GM21737 (cell line): ENCODE measurements around the gene AMIGO1.
"Not testable (repeated sequence)": the region's sequence is repeated elsewhere in the genome, so short reads cannot be mapped to it uniquely, and the experiment has no call there.

Experiments used
- ATAC-seq: cut with Tn5 transposase; IDR thresholded peaks from one replicate; pipeline ENCODE4 v1.9.1; 2021; ENCODE audit warnings: mild to moderate bottlenecking, moderate library complexity; ENCODE audit not compliant: unreplicated experiment

The AMIGO1 gene

DNA sequence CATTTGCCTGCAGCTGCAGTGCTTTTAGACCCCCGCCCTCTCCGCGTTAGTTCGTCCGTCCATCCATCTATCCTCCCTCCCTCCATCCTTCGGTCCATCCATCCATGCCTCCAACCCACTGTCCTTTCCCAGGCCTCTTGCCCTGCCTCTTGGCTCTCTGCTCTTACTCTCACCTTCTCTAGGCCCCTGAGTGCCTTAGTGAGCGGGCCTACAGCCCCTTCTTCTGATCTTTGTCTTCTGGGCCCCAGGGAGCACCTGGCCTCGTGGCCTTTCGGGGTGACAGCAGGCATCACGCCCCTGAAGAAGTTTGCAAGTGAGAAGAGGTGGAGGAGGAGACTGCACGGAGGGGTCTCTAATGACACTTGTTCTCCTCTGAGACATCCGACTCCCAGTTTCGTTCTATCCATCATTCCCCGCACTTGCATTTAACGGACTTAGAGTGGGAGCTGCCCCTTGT, 25.0 kb downstream of the AMIGO1 start:
- ATAC-seq, result no peak

- ATAC-seq, result peak; percentile 55
Observed at GRCh38 chr1:109483672-109484518, 25.6 kb downstream of the AMIGO1 start, which contains the start of gene ATXN7L2. TSS of gene ATXN7L2 (plus strand) at chr1:109483905. CDS start at chr1:109483954, 49 bp downstream.

GRCh38 chr1:109482791-109483671, 26.5 kb downstream of the AMIGO1 start:
- peak; percentile 11 for ATAC-seq

DNA sequence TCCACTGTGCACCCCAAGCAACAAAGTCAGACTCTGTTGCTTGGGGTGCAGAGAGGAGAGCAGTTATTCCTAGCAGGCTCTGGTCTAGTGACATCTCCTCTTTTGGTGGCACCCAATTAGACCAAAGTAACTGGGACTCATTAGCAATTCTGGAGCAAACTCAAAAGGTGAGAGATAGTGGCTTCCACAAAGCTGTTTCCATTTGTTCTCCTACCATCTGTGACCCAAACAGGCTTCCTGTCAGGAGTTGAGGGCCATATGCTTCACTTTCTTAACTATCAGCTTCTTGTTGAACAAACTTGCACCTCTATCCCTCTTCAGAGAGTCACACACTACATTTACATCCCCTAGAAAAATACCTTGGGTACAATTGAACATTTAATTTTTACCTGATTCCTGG, 27.3 kb downstream of the AMIGO1 start:
- no peak for ATAC-seq

DNA sequence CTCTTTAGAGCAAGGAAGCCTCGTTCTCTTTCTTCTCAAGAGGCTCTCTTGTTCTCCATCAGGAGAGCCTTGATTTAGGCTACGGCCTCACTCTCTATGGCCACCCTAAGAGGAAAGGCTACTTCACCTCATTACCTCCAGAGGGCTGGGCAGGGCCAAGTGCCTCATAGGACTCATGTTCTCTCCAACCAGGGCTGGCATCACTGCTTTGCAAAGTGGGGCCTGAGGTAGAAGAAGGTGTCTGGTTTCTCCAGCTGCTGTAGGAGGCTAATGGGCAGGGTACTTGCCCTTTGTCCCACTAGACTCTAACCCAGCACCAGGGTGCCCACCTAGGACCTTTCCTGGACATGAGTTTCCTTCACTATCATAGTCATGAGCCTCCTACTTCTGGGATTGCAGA, 27.9 kb downstream of the AMIGO1 start:
- no peak for ATAC-seq

DNA sequence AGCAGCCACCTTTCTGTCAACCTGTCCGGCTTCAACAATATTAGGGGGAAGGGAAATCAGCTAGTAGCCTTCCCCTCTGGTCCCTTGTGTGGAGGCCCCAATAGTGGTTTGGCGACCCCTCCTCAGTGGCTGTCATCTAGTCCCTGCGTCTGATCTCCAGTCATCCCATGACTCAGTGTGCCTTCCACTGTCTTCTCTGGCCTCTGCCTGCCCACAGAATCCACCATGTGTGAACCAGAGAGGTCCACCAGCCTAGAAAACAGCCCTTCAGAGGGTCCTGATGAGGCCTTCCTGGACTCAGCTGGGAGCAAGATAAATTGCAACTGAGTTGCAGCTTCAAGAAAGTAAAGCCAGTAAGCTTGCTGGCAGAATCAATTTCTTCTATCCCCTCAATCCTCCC, 29.6 kb downstream of the AMIGO1 start:
- no peak for ATAC-seq

DNA sequence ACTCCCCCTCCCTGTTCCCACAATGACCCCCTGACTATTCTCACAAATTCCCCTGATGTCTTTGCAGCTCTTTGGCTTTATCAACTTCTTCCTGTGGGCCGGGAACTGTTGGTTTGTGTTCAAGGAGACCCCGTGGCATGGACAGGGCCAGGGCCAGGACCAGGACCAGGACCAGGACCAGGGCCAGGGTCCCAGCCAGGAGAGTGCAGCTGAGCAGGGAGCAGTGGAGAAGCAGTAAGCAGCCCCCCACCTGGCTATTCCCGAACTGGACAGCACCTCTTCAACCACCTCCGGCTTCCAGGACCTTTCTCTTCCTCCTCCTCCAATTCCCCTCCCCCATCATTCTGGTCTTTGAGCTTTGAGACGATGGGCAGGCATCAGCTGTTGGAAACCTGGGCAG, 30.2 kb downstream of the AMIGO1 start:
- no peak for ATAC-seq

- ATAC-seq, result no peak
Observed at GRCh38 chr1:109478806-109479205, 30.7 kb downstream of the AMIGO1 start.

GRCh38 chr1:109477821-109478220, 31.7 kb downstream of the AMIGO1 start:
- no peak for ATAC-seq

DNA sequence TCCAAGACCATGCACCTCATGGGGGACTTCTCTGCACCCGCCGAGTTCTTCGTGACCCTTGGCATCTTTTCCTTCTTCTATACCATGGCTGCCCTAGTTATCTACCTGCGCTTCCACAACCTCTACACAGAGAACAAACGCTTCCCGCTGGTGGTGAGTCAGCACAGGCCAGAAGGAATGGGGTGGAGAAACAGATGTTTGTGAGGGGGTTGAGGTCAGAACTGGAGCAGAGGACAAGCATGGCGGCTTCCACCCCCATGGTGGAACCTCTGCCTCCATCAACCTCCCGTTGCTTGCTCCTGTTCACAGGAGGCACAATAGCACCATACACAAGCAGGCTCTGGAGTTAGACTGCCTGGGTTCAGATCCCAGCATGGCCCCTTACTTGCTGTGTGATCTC, 32.7 kb downstream of the AMIGO1 start:
- ATAC-seq, result no peak

DNA sequence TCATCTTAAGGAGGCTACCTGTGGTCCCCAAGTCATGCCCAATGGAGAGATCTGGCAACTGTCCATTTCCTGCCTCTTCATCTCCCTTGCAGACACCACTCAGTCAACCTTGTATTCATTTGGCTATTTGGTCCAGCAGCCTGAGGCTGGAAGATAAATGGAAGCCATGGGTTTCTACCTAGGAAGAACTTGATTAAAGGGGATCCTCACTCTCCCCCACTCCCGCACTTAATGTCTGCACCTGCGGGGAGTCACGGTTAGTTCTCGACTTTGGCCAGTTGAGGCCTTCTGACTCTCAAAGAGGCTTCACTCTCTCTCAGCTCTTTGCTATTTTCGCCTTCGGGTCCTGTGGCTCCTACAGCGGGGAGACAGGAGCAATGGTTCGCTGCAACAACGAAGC, 34.3 kb downstream of the AMIGO1 start:
- ATAC-seq, result no peak

DNA sequence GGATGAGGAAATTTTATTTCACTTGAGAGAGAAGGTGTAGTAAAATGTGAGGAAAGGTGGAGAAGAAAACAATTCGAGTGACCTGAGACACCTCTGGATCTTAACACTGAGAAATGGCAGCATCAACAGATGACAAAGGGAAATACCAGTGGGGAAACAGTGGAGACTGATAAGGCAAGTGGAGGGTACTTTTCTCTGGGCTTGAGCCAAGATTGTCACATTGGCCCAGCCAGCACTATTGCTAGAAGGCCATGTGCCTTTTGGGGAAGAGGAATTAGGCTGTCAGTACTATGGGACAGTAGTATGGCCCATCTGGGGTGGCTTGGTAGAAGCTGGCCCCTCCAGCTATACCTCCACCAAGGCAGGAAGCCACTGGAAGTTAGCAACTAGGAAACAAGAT, 34.8 kb downstream of the AMIGO1 start:
- no peak for ATAC-seq

DNA sequence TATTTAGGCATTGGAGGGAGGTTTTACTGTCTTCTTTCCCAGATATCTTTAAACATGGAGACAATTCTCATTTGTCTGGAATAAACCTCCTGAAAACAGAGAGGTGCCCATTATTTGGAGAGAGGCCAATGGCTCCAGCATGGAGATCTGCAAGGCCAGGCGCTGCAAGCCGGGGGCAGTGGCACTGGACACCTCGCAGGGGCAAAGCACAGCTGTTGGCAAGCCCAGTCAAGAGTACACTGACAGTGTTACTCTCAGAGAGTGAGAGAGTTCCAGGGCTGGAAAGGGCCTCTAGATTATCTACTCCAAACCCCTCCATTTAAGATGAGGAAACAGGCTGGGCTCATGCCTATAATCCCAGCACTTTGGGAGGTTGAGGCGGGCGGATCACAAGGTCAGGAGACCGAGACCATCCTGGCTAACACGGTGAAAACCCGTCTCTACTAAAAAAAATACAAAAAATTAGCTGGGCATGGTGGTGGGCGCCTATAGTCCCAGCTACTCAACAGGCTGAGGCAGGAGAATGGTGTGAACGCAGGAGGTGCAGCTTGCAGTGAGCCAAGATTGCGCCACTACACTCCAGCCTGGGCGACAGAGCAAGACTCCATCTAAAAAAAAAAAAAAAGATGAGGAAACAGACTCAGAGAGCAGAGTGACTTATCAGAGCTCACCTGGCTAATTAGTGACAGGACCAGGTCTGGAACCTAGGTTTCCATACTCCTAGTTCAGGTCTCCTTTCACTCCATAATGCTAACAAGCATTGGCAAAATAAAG, 36.1 kb downstream of the AMIGO1 start:
- ATAC-seq, result not testable (repeated sequence)

DNA sequence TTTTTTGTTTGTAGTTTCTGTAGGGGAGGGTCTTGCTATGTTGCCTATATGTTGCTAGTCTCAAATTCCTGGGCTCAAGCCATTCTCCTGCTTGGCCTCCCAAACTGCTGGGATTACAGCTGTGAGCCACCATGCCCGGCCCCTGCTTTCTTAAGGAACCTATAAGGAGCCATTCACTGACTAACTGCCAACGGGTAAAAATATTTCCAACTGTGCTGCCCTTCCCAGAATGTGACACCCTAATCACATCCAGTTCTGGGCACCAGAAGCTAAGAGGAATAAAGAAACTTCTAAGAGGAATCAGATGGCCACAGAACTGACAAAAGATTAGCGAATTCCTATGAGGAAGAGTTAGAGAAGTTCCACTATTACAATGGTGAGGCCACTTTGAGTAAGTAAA, 36.7 kb downstream of the AMIGO1 start:
- no peak for ATAC-seq

DNA sequence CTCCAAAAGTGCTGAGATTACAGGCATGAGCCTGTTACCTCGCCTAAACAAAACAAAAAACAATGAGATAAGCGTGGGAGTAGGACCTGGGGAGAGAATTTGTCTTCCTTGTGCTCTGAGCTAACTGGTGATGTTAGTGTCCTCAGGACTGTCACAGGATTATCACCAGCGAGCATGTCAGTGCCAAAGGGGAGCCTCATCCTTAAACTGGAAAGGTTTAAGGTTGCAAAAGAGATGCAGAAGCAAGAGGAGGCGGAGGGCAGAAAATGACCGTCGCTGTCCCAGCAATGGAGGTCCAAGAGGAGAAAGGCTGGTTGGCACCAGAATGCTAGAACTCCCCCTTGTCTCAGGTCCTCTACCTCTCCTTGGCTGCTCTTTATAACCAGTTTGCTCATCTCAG, 39.3 kb downstream of the AMIGO1 start:
- ATAC-seq, result no peak

DNA sequence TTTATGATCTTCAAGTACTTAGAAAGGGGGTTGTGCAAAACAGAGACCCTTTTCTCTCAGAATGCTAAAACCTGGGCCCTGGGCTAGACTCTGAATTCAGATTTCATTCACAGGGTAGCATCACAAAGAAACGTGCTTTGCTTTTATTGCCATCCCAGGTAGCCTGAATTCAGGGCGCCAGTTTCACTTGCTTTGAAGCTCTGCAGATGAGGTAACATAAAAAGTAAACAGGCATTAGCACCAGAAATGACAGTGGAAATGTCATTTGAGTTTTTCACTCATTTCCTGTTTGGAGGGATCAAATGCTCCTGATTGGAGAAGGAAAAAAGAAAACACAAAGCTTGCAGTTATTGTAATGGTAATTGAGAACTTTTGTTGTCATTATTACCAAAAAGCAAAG, 40.6 kb downstream of the AMIGO1 start:
- ATAC-seq, result no peak

DNA sequence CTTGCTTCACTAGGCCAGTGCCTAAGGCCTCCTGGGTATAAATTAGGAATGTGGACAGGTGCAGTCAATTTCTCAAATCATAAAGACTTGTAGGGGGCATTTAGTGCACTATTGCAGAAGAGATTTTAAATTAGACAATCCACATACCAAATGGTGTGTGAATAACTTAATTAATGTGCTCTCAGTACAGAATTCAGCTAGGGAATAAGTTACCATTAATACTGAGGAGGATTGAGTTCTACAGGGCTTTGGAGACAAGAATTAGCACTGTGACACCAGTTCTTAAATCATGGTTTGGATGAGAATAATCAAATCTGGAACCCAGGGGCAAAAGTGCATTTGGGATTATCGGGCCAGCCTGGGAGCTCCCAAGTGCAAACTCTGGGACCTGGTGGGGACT, 41.5 kb downstream of the AMIGO1 start:
- no peak for ATAC-seq

- no peak for ATAC-seq
Observed at GRCh38 chr1:109467301-109467777, 42.2 kb downstream of the AMIGO1 start.

- ATAC-seq, result no peak
Observed at GRCh38 chr1:109466452-109467300, 42.9 kb downstream of the AMIGO1 start, which contains the start of gene SYPL2. TSS of gene SYPL2 (plus strand) at chr1:109466546. CDS start at chr1:109466844, 298 bp downstream.

DNA sequence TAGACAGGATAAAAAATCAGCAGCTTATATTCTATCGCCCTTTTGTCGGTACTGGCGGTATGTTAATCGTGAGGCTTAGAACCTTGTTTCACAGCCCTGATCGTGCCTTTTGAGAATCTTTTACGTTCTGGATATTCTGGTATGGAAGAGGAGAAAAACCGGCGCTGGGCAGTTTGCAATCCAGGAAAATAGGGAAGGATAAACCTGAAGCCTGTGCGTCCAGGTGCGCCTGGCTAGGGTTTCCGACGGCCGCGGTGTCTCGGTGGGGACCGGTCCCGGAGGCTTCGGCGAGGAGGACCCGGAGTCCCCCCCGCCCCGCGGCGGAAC, 43.4 kb downstream of the AMIGO1 start:
- no peak for ATAC-seq
